Measurements from ENCODE around the gene XPA.
"Not testable (repeated sequence)": the region's sequence is repeated elsewhere in the genome, so short reads cannot be mapped to it uniquely, and the experiment has no call there.

DNA sequence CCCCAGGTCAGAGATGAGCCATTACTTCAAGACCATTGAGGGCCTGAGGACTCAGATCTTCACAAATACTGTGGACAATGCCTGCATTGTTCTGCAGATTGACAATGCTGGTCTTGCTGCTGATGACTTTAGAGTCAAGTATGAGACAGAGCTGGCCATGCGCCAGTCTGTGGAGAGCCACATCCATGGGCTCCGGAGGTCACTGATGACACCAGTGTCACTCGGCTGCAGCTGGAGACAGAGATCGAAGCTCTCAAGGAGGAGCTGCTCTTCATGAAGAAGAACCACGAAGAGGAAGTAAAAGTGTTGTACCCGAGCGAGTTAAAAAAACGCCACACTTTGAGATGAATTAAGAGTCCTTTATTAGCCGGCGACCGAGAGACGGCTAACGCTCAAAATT, 2.1 kb upstream of the XPA start:
- TF ChIP-seq, protein P1, sequence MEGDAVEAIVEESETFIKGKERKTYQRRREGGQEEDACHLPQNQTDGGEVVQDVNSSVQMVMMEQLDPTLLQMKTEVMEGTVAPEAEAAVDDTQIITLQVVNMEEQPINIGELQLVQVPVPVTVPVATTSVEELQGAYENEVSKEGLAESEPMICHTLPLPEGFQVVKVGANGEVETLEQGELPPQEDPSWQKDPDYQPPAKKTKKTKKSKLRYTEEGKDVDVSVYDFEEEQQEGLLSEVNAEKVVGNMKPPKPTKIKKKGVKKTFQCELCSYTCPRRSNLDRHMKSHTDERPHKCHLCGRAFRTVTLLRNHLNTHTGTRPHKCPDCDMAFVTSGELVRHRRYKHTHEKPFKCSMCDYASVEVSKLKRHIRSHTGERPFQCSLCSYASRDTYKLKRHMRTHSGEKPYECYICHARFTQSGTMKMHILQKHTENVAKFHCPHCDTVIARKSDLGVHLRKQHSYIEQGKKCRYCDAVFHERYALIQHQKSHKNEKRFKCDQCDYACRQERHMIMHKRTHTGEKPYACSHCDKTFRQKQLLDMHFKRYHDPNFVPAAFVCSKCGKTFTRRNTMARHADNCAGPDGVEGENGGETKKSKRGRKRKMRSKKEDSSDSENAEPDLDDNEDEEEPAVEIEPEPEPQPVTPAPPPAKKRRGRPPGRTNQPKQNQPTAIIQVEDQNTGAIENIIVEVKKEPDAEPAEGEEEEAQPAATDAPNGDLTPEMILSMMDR (IDR thresholded peaks at IDR 0.05 in 8 of 11, conservative IDR thresholded peaks at IDR 0.05 in 3 of 11), result not testable (repeated sequence)
- not testable (repeated sequence) for TF ChIP-seq POLR2AphosphoS5, POLR2A (IDR thresholded peaks at IDR 0.05)

Measured in spleen (tissue), 7 donors.